Natural killer cell (primary cell): ENCODE measurements around the gene TCF7L1. TPM values are rescaled to one million over a fixed set of nuclear protein-coding genes. Genes with fewer than 3 reads are reported as not detected.
"Not testable (repeated sequence)": the region's sequence is repeated elsewhere in the genome, so short reads cannot be mapped to it uniquely, and the experiment has no call there.

Source experiments
- ATAC-seq, 3 donors: fragments of 150-1000 bp in 2 of 3; fragments of 200-7000 bp in 1 of 3; cut with Tn5 transposase; 1 replicate in 1 of 3; 2 replicates in 2 of 3; pipeline ENCODE4 v1.10.0; 2021; ENCODE audit warnings: mild to moderate bottlenecking in 2 of 3, moderate library complexity in 2 of 3
- DNase-seq, 2 donors: peaks; one replicate each; pipeline versions ENCODE4 v3.0.0 to v3.0.0-alpha.2; 2013 to 2021; ENCODE audit warnings: mixed read lengths in 1 of 2
- H3K27ac ChIP-seq: one replicate; pipeline ENCODE4 v1.5.1; 2013; ENCODE audit warnings: mild to moderate bottlenecking, low read length
- H3K27me3 ChIP-seq: one replicate; pipeline ENCODE4 v1.6.1; 2013; ENCODE audit warnings: low read length; ENCODE audit not compliant: control insufficient read depth, insufficient read depth
- H3K36me3 ChIP-seq: one replicate; pipeline ENCODE4 v1.6.1; 2013; ENCODE audit warnings: low read length; ENCODE audit not compliant: control insufficient read depth, insufficient read depth
- H3K4me1 ChIP-seq: one replicate; pipeline ENCODE4 v1.6.1; 2013; ENCODE audit warnings: low read length; ENCODE audit not compliant: control insufficient read depth, insufficient read depth
- H3K4me3 ChIP-seq: one replicate; pipeline ENCODE4 v1.5.1; 2013; ENCODE audit warnings: low read length
- H3K9me3 ChIP-seq: one replicate; pipeline ENCODE4 v1.6.1; 2013; ENCODE audit warnings: low read length; ENCODE audit not compliant: control insufficient read depth, insufficient read depth
- H3K27ac Mint-ChIP-seq, 2 donors: one replicate each; pipeline ENCODE4 v1.8.0; 2022; ENCODE audit warnings: mild to moderate bottlenecking in 2 of 2, mixed read lengths in 2 of 2, moderate library complexity in 1 of 2
- H3K27me3 Mint-ChIP-seq, 2 donors: one replicate each; pipeline ENCODE4 v1.8.0; 2022; ENCODE audit warnings: low read depth in 2 of 2, mixed read lengths in 2 of 2
- H3K36me3 Mint-ChIP-seq: one replicate; pipeline ENCODE4 v1.8.0; 2022; ENCODE audit warnings: mixed read lengths
- H3K4me1 Mint-ChIP-seq, 2 donors: one replicate each; pipeline ENCODE4 v1.8.0; 2022; ENCODE audit warnings: mixed read lengths in 2 of 2
- H3K4me3 Mint-ChIP-seq: one replicate; pipeline ENCODE4 v1.8.0; 2022; ENCODE audit warnings: mild to moderate bottlenecking, moderate library complexity, mixed read lengths
- H3K9me3 Mint-ChIP-seq, 2 donors: one replicate each; pipeline ENCODE4 v1.8.0; 2022; ENCODE audit warnings: mixed read lengths in 2 of 2
- WGBS: methylation state at CpG from one replicate; pipeline ENCODE4 v1.1.7; 2013; ENCODE audit warnings: missing lambda C conversion rate; ENCODE audit not compliant: insufficient coverage; 5-methylcytosine and 5-hydroxymethylcytosine counted together
- intact Hi-C: fragments of 100-400 bp; cut with micrococcal nuclease; formaldehyde crosslinking; loops from one replicate; pipeline ENCODE4 v1.14.2; 2022
- total RNA-seq, 4 donors: library from RNA; stranded (reverse); fragments of 120-200 nt in 1 of 4; gene quantifications; one replicate each; pipeline versions ENCODE4 v1.2.3 to v1.2.4, GENCODE V29; 2013 to 2022
- TF ChIP-seq, protein P1 (sequence below): fragments of 200-600 bp; IDR thresholded peaks from one replicate; pipeline ENCODE4 v1.8.0; 2022; ENCODE audit warnings: antibody characterized with exemption

Gene TCF7L1
- total RNA-seq, 3 donors from 2014 or later (not counting 1 experiment from before 2014, with no cell fraction given), result not detected

DNA sequence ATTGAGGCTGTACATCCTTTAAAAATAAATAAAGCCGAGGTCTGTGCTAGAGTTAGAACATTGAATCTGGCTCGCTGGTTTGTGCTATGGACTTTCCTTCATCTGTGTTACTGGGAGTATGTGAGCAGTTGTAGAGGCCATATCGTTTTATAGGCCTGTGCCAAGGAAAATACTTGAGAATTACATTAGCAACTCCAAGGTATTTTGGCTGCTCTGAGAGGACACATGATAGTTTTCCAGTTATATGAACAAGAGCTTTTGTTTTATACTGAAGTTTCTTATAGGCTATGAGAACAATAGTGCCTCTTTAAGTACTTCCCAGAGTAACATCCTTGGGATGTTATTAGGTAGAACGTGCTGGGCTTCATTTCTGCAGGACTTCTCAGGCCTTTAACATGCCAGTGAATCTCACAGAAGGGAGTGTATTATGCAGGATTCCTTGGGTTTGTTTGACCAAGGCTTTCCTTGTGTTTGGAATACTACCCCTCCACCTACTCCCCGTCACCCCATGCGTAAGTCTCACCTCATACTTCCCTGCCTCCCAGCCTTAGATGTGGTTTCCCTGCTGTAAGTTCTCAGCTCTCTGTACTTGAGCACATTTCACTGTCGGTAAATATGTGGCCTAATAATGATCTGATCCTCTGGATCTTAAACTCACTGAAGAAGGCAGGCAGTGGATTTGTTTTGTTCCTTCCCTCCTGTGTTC lies 21.0 kb downstream of the TCF7L1 start:
- no peaks in the 10 kb centered on the region for H3K36me3 Mint-ChIP-seq
- H3K36me3 ChIP-seq, result no peaks in the 10 kb centered on the region
- WGBS, result 85% methylated on average over 7 of the region's 7 CpGs
- ATAC-seq (no peak), DNase-seq (no peak)
- no peak overlapping the region for H3K27ac ChIP-seq
- H3K4me3 ChIP-seq, result no peak overlapping the region
- H3K4me1 ChIP-seq, result no peaks in the 10 kb centered on the region
- H3K9me3 Mint-ChIP-seq, result no peaks in the 10 kb centered on the region
- H3K4me1 Mint-ChIP-seq, result no peaks in the 10 kb centered on the region
- TF ChIP-seq, protein P1, sequence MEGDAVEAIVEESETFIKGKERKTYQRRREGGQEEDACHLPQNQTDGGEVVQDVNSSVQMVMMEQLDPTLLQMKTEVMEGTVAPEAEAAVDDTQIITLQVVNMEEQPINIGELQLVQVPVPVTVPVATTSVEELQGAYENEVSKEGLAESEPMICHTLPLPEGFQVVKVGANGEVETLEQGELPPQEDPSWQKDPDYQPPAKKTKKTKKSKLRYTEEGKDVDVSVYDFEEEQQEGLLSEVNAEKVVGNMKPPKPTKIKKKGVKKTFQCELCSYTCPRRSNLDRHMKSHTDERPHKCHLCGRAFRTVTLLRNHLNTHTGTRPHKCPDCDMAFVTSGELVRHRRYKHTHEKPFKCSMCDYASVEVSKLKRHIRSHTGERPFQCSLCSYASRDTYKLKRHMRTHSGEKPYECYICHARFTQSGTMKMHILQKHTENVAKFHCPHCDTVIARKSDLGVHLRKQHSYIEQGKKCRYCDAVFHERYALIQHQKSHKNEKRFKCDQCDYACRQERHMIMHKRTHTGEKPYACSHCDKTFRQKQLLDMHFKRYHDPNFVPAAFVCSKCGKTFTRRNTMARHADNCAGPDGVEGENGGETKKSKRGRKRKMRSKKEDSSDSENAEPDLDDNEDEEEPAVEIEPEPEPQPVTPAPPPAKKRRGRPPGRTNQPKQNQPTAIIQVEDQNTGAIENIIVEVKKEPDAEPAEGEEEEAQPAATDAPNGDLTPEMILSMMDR, result no peak
- no peaks in the 10 kb centered on the region for H3K27me3 ChIP-seq
- no peak overlapping the region for H3K27ac Mint-ChIP-seq
- intact Hi-C loops, result no loop called here
- H3K27me3 Mint-ChIP-seq, result no peaks in the 10 kb centered on the region
- H3K4me3 Mint-ChIP-seq, result no peak overlapping the region
- no peaks in the 10 kb centered on the region for H3K9me3 ChIP-seq

GRCh38 chr2:85155082-85155481 lies 21.9 kb downstream of the TCF7L1 start:
- H3K4me3 Mint-ChIP-seq, DNase-seq, H3K36me3 Mint-ChIP-seq, H3K27ac Mint-ChIP-seq, H3K27me3 Mint-ChIP-seq, intact Hi-C loops, H3K27me3 ChIP-seq, H3K9me3 Mint-ChIP-seq, H3K4me1 ChIP-seq, ATAC-seq, H3K4me1 Mint-ChIP-seq, H3K9me3 ChIP-seq, H3K27ac ChIP-seq, H3K4me3 ChIP-seq, H3K36me3 ChIP-seq: not testable (repeated sequence)
- WGBS, result 91% methylated on average over 8 of the region's 8 CpGs

GRCh38 chr2:85156153-85156552 lies 23.0 kb downstream of the TCF7L1 start:
- H3K36me3 ChIP-seq, result no peaks in the 10 kb centered on the region
- no peaks in the 10 kb centered on the region for H3K9me3 Mint-ChIP-seq
- no peak overlapping the region for H3K27ac Mint-ChIP-seq
- intact Hi-C loops, result no loop called here
- no peaks in the 10 kb centered on the region for H3K9me3 ChIP-seq
- H3K4me1 Mint-ChIP-seq, result no peaks in the 10 kb centered on the region
- no peaks in the 10 kb centered on the region for H3K27me3 Mint-ChIP-seq
- H3K27me3 ChIP-seq, result no peaks in the 10 kb centered on the region
- WGBS, result 87% methylated on average over 7 of the region's 7 CpGs
- no peak overlapping the region for H3K4me3 ChIP-seq
- no peaks in the 10 kb centered on the region for H3K4me1 ChIP-seq
- ATAC-seq (no peak), DNase-seq (no peak)
- H3K27ac ChIP-seq, result no peak overlapping the region
- H3K36me3 Mint-ChIP-seq, result no peaks in the 10 kb centered on the region
- no peak overlapping the region for H3K4me3 Mint-ChIP-seq
- TF ChIP-seq, protein P1, result no peak

DNA sequence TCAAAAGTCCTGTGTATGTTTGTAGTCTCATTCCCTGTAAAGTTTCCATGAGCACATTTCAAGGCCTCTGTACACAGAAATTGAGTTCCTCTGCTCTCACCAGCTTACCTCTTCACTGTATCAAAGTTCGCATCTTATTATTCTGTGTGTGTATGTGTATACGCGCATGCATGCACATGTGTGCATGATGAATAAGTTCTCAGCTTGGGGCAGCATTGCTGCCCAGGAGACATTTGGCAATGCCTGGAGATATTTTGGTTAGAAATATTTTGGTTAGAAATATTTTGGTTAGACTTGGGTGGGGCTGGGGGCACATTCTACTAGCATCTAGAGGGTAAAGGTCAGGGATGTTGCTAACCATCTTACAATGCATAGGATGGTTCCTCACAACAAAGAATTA lies 23.4 kb downstream of the TCF7L1 start:
- Mint-ChIP-seq H3K9me3 (no peaks in the 10 kb centered on the region), H3K4me1 (no peaks in the 10 kb centered on the region), H3K36me3 (no peaks in the 10 kb centered on the region), H3K4me3 (no peak overlapping the region), H3K27ac (no peak overlapping the region), H3K27me3 (no peaks in the 10 kb centered on the region)
- Histone ChIP-seq H3K9me3 (no peaks in the 10 kb centered on the region), H3K4me1 (no peaks in the 10 kb centered on the region), H3K27ac (no peak overlapping the region), H3K27me3 (no peaks in the 10 kb centered on the region), H3K4me3 (no peak overlapping the region), H3K36me3 (no peaks in the 10 kb centered on the region)
- DNase-seq (no peak), ATAC-seq (no peak)
- WGBS, result 98% methylated on average over 3 of the region's 3 CpGs
- intact Hi-C loops, result no loop called here
- TF ChIP-seq, protein P1, result no peak
